NCI-H2171 treated with DMSO at 0.1 percent for 48 hours (cell line): ENCODE data around the gene SLC25A17.
A peak's percentile ranks its signal among the peaks of the same experiment; 100 is the strongest.

Experiments used
- DNase-seq: peaks from one replicate; lab custom pipeline; 2025; lab: John Stamatoyannopoulos, UW

Gene SLC25A17

GRCh38 chr22:40757071-40757470, 62.1 kb downstream of the SLC25A17 start:
- DNase-seq = peak; percentile 63

GRCh38 chr22:40753114-40753513, 66.0 kb downstream of the SLC25A17 start:
- DNase-seq = no peak

- no peak for DNase-seq
Observed at GRCh38 chr22:40751250-40751649, 67.9 kb downstream of the SLC25A17 start.

GRCh38 chr22:40749829-40750228, 69.3 kb downstream of the SLC25A17 start:
- no peak for DNase-seq

GRCh38 chr22:40748388-40749355, 70.5 kb downstream of the SLC25A17 start:
- DNase-seq = no peak

- no peak for DNase-seq
Observed at GRCh38 chr22:40747361-40747760, 71.8 kb downstream of the SLC25A17 start.

GRCh38 chr22:40746428-40747220, 72.5 kb downstream of the SLC25A17 start:
- peak; percentile 56 for DNase-seq

- no peak for DNase-seq
Observed at GRCh38 chr22:40743768-40744167, 75.4 kb downstream of the SLC25A17 start.

- DNase-seq = peak; percentile 67
Observed at GRCh38 chr22:40741116-40741515, 78.0 kb downstream of the SLC25A17 start.

- DNase-seq = no peak
Observed at GRCh38 chr22:40739721-40740120, 79.4 kb downstream of the SLC25A17 start.

GRCh38 chr22:40733919-40734318, 85.2 kb downstream of the SLC25A17 start:
- no peak for DNase-seq

- no peak for DNase-seq
Observed at GRCh38 chr22:40732999-40733292, 86.2 kb downstream of the SLC25A17 start.

GRCh38 chr22:40729284-40729683, 89.9 kb downstream of the SLC25A17 start:
- DNase-seq = peak; percentile 57

GRCh38 chr22:40728731-40729189, 90.4 kb downstream of the SLC25A17 start:
- peak; percentile 98 for DNase-seq

GRCh38 chr22:40727964-40728615, 91.1 kb downstream of the SLC25A17 start:
- DNase-seq = no peak

- peak; percentile 38 for DNase-seq
Observed at GRCh38 chr22:40727070-40727963, 91.8 kb downstream of the SLC25A17 start.

GRCh38 chr22:40726514-40726913, 92.6 kb downstream of the SLC25A17 start:
- peak; percentile 26 for DNase-seq

GRCh38 chr22:40723396-40723933, 95.7 kb downstream of the SLC25A17 start:
- DNase-seq = no peak

- peak; percentile 94 for DNase-seq
Observed at GRCh38 chr22:40721266-40721665, 97.9 kb downstream of the SLC25A17 start.

- peak; percentile 23 for DNase-seq
Observed at GRCh38 chr22:40720538-40721256, 98.4 kb downstream of the SLC25A17 start.
